ENCODE data around the gene SVBP.
"Not testable (repeated sequence)": the region's sequence is repeated elsewhere in the genome, so short reads cannot be mapped to it uniquely, and the experiment has no call there.

SVBP gene

GRCh38 chr1:42841440-42842147 is 24.4 kb upstream of the SVBP start:
- no peak for DNase-seq (ENCODE audit: low spot score)

GRCh38 chr1:42841010-42841409 is 23.8 kb upstream of the SVBP start:
- DNase-seq (ENCODE audit: low spot score): peak; percentile 16

GRCh38 chr1:42838482-42839190 is 21.4 kb upstream of the SVBP start:
- peak; percentile 71 for DNase-seq (ENCODE audit: low spot score)

GRCh38 chr1:42837709-42838108 is 20.5 kb upstream of the SVBP start:
- DNase-seq (ENCODE audit: low spot score): peak; percentile 39

GRCh38 chr1:42835422-42835821 is 18.2 kb upstream of the SVBP start:
- no peak for DNase-seq (ENCODE audit: low spot score)

- no peak for DNase-seq (ENCODE audit: low spot score)
Measured at GRCh38 chr1:42834803-42835202, 17.6 kb upstream of the SVBP start.

GRCh38 chr1:42833981-42834380 is 16.8 kb upstream of the SVBP start:
- DNase-seq (ENCODE audit: low spot score): peak; percentile 29

- DNase-seq (ENCODE audit: low spot score): no peak
Measured at GRCh38 chr1:42832641-42833240, 15.5 kb upstream of the SVBP start.

GRCh38 chr1:42831273-42831672 is 14.1 kb upstream of the SVBP start:
- DNase-seq (ENCODE audit: low spot score): no peak

GRCh38 chr1:42830631-42831030 is 13.4 kb upstream of the SVBP start:
- no peak for DNase-seq (ENCODE audit: low spot score)

- no peak for DNase-seq (ENCODE audit: low spot score)
Measured at GRCh38 chr1:42825036-42825851, 8.0 kb upstream of the SVBP start.

GRCh38 chr1:42824481-42825035 is 7.4 kb upstream of the SVBP start:
- DNase-seq (ENCODE audit: low spot score): no peak

- DNase-seq (ENCODE audit: low spot score): no peak
Measured at GRCh38 chr1:42822800-42823392, 5.7 kb upstream of the SVBP start.

- DNase-seq (ENCODE audit: low spot score): no peak
Measured at GRCh38 chr1:42821690-42822089, 4.5 kb upstream of the SVBP start.

- no peak for DNase-seq (ENCODE audit: low spot score)
Measured at GRCh38 chr1:42820813-42821212, 3.6 kb upstream of the SVBP start.

- peak; percentile 15 for DNase-seq (ENCODE audit: low spot score)
Measured at GRCh38 chr1:42817976-42818375, 779 bp upstream of the SVBP start.

- peak; percentile 84 for DNase-seq (ENCODE audit: low spot score)
Measured at GRCh38 chr1:42817440-42817767, 207 bp upstream of the SVBP start.

GRCh38 chr1:42815941-42816584 is 1.1 kb downstream of the SVBP start:
- peak; percentile 45 for DNase-seq (ENCODE audit: low spot score)

GRCh38 chr1:42814815-42815214 is 2.4 kb downstream of the SVBP start:
- DNase-seq (ENCODE audit: low spot score): not testable (repeated sequence)

- DNase-seq (ENCODE audit: low spot score): no peak
Measured at GRCh38 chr1:42807056-42807668, 10.0 kb downstream of the SVBP start.

GRCh38 chr1:42806593-42806992 is 10.6 kb downstream of the SVBP start:
- no peak for DNase-seq (ENCODE audit: low spot score)

Measured in pons (tissue), 1 donor.